Endothelial cell of umbilical vein (primary cell): ENCODE results near the gene CCDC12. TPM values are rescaled to one million over a fixed set of nuclear protein-coding genes. Genes with fewer than 3 reads are reported as not detected.

Source experiments
- BruUV-seq: library from RNA; stranded (reverse); fragments of 400-500 nt; replicated peaks from 2 replicates; lab custom pipeline; 2021; lab: Mats Ljungman, UMichigan
- CTCF ChIA-PET: fragments of 300-600, 350-600 bp; sonication (Branson Sonifier 250); formaldehyde crosslinking; loops from one replicate; lab custom pipeline; 2021; ENCODE audit warnings: antibody characterized with exemption, inconsistent platforms; lab: Charles Lee
- POLR2A ChIA-PET: fragments of 300-600, 350-600 bp; sonication (Branson Sonifier 250); formaldehyde crosslinking; loops from one replicate; lab custom pipeline; 2021; ENCODE audit warnings: antibody characterized with exemption, inconsistent platforms; lab: Charles Lee
- DNase-seq: peaks from one replicate; pipeline ENCODE4 v3.0.0-alpha.2; 2011; ENCODE audit warnings: low read depth, low spot score
- FAIRE-seq: peaks from 2 replicates; lab custom pipeline; 2011; peaks lifted over from hg19 to GRCh38; lab: Jason Lieb, UNC
- H2AFZ ChIP-seq: 2 replicates; pipeline ENCODE4 v1.6.0; 2012; ENCODE audit warnings: low read depth, low read length, control low read depth, inconsistent platforms
- H3K27ac ChIP-seq: 2 replicates; pipeline ENCODE4 v1.5.1; 2011; ENCODE audit warnings: low read depth, mild to moderate bottlenecking, control low read depth, low read length, moderate library complexity; ENCODE audit not compliant: insufficient read depth
- H3K27me3 ChIP-seq, 2 experiments: 2 replicates each; pipeline versions ENCODE4 v1.6.0 to v1.6.1; 2011; ENCODE audit warnings: low read length in 2 of 2, mixed read lengths in 1 of 2; ENCODE audit not compliant: control insufficient read depth in 2 of 2, insufficient read depth in 2 of 2
- H3K36me3 ChIP-seq, 2 experiments: 2 replicates in 1 of 2; 3 replicates in 1 of 2; pipeline ENCODE4 v1.5.1; 2011; ENCODE audit warnings: low read length in 2 of 2, mild to moderate bottlenecking in 1 of 2, moderate library complexity in 1 of 2; ENCODE audit not compliant: control insufficient read depth in 2 of 2, insufficient read depth in 2 of 2; ENCODE audit errors: extremely low read depth in 1 of 2
- H3K4me1 ChIP-seq: 3 replicates; pipeline ENCODE4 v1.5.1; 2011; ENCODE audit warnings: mild to moderate bottlenecking, low read length; ENCODE audit not compliant: control insufficient read depth, insufficient read depth; ENCODE audit errors: extremely low read depth
- H3K4me2 ChIP-seq: 2 replicates; pipeline ENCODE4 v1.6.1; 2011; ENCODE audit warnings: low read length, control low read depth, mixed read lengths; ENCODE audit not compliant: insufficient read depth
- H3K4me3 ChIP-seq, 3 experiments: fragments of 200-600 bp in 1 of 3; sonication (generic), shearing (Covaris generic) in 1 of 3; replicated peaks in 1 of 3; 2 replicates each; pipeline ENCODE4 v1.5.1; 2011 to 2016; ENCODE audit warnings: control low read depth in 3 of 3, low read length in 3 of 3, mild to moderate bottlenecking in 2 of 3, inconsistent platforms in 1 of 3, low read depth in 1 of 3, moderate library complexity in 1 of 3; ENCODE audit not compliant: insufficient read depth in 1 of 3
- H3K79me2 ChIP-seq: 2 replicates; pipeline ENCODE4 v1.6.0; 2012; ENCODE audit warnings: low read length, inconsistent platforms; ENCODE audit not compliant: control insufficient read depth, insufficient read depth
- H3K9ac ChIP-seq: replicated peaks from 2 replicates; pipeline ENCODE3; 2011; ENCODE audit warnings: low read length, control low read depth; ENCODE audit not compliant: insufficient read depth; ENCODE audit errors: extremely low read depth
- H3K9me1 ChIP-seq: replicated peaks from 3 replicates; pipeline ENCODE4 v1.6.0; 2011; ENCODE audit warnings: mild to moderate bottlenecking, low read length; ENCODE audit not compliant: control insufficient read depth, insufficient read depth; ENCODE audit errors: extremely low read depth
- H3K9me3 ChIP-seq: replicated peaks from 2 replicates; pipeline ENCODE4 v1.5.1; 2012; ENCODE audit warnings: low read length, inconsistent platforms; ENCODE audit not compliant: control insufficient read depth, insufficient read depth
- H4K20me1 ChIP-seq: replicated peaks from 2 replicates; pipeline ENCODE3; 2011; ENCODE audit warnings: mild to moderate bottlenecking, low read length; ENCODE audit not compliant: control insufficient read depth, insufficient read depth; ENCODE audit errors: extremely low read depth
- FOS ChIP-seq: IDR thresholded peaks from 2 replicates; pipeline ENCODE4 v1.6.1; 2011; ENCODE audit warnings: mild to moderate bottlenecking, low read length, moderate library complexity, borderline replicate concordance; ENCODE audit not compliant: insufficient read depth
- GATA2 ChIP-seq: IDR thresholded peaks from 2 replicates; pipeline ENCODE4 v1.7.0; 2011; ENCODE audit warnings: low read depth, mild to moderate bottlenecking, moderate library complexity, mixed read lengths, low read length; ENCODE audit not compliant: insufficient read length, insufficient read depth
- JUN ChIP-seq: IDR thresholded peaks from 2 replicates; pipeline ENCODE4 v1.6.1; 2011; ENCODE audit warnings: borderline replicate concordance, low read depth; ENCODE audit not compliant: insufficient read length, insufficient read depth
- MYC ChIP-seq: IDR thresholded peaks from one replicate; pipeline ENCODE4 v1.6.1; 2011; ENCODE audit warnings: mild to moderate bottlenecking, low read depth, low read length
- POLR2AphosphoS5 ChIP-seq: IDR thresholded peaks from 2 replicates; pipeline ENCODE4 v1.6.1; 2012; ENCODE audit warnings: low read depth, mild to moderate bottlenecking, control low read depth, low read length, moderate library complexity; ENCODE audit not compliant: insufficient read depth
- dilution Hi-C: fragments of 300-500 bp; cut with MboI; formaldehyde crosslinking; loops from one replicate; pipeline ENCODE4 v1.15.0; 2019; ENCODE audit warnings: low sequenced_read_pairs; ENCODE audit not compliant: extremely low pct_ligation_motif_present
- intact Hi-C: fragments of 100-400 bp; cut with micrococcal nuclease; formaldehyde crosslinking; loops from one replicate; pipeline ENCODE4 v1.10.0; 2022
- polyA plus RNA-seq, 4 experiments: library from polyadenylated mRNA; depleted of rRNA in 3 of 4; stranded (reverse) in 3 of 4; unstranded in 1 of 4; fragments of >200 nt; gene quantifications; 2 replicates each; pipeline versions ENCODE4 v1.2.1 to v1.2.3, GENCODE V29; 2011 to 2012; ENCODE audit warnings: missing spikeins in 1 of 4
- total RNA-seq: library from RNA; stranded (reverse); gene quantifications from 2 replicates; pipeline ENCODE4 v1.2.3, GENCODE V29; 2021
- TF ChIP-seq, protein P1 (sequence below), 2 donors: IDR thresholded peaks; 1 replicate in 1 of 2; 2 replicates in 1 of 2; pipeline ENCODE4 v1.5.1; 2011; ENCODE audit warnings: low read length in 2 of 2, mild to moderate bottlenecking in 2 of 2, moderate library complexity in 2 of 2, control low read depth in 1 of 2, inconsistent platforms in 1 of 2, low read depth in 1 of 2; ENCODE audit not compliant: insufficient read depth in 1 of 2; ENCODE audit errors: extremely low read depth in 1 of 2

The CCDC12 gene
- total and polyA plus RNA-seq, 2 donors (not counting 3 experiments of a cell fraction or from before 2014, with no cell fraction given), result 35.1 to 50.5 TPM

DNA sequence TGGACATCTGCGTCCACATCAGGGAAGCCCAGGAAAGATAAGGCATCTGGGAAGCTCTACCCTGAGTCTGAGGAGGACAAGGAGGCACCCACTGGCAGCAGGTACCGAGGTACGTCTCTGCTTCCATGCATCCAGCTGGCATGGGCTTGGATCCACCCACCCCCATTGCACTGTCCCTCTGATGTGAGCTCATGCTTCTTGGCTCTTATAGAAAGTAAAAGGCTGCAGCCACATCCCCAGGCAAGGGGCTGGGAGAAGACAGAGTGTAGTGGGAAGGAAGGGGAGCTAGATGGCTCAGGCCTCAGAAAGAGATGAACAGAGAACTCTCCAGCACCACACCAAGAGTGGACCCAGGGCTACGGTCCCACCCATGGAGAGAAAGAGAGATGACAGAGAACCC is 80.8 kb downstream of the CCDC12 start:
- FAIRE-seq, result no peak
- Histone ChIP-seq H3K9me1 (no peaks in the 10 kb centered on the region), H3K4me3 (no peak overlapping the region), H3K9ac (no peak overlapping the region), H3K9me3 (no peaks in the 10 kb centered on the region), H3K4me2 (no peak overlapping the region), H3K27ac (no peak overlapping the region), H3K79me2 (no peaks in the 10 kb centered on the region), H3K27me3 (no peaks in the 10 kb centered on the region), H3K4me1 (peaks cover 6% of the 10 kb centered on the region), H4K20me1 (no peaks in the 10 kb centered on the region), H3K36me3 (no peaks in the 10 kb centered on the region), H2AFZ (no peak overlapping the region)
- ChIA-PET POLR2A (interaction anchor here (0.6 kb wide), 1 partner anchor 77 kb away, joined by 3 read pairs; no protein-coding TSS in a partner anchor), CTCF (interaction anchor here (0.6 to 4.4 kb wide), 15 partner anchors 10 to 232 kb away, joined by 3 to 31 read pairs (median 5); no protein-coding TSS in a partner anchor)
- BruUV-seq, result no TSS peak
- dilution Hi-C loops (no loop called here), intact Hi-C loops (loop anchor here (1.0 to 10.0 kb wide), 3 partner anchors 29 to 411 kb away; no protein-coding TSS in a partner anchor)
- TF ChIP-seq JUN (no peak), FOS (no peak), GATA2 (no peak), POLR2AphosphoS5 (no peak), MYC (no peak)
- TF ChIP-seq, protein P1, sequence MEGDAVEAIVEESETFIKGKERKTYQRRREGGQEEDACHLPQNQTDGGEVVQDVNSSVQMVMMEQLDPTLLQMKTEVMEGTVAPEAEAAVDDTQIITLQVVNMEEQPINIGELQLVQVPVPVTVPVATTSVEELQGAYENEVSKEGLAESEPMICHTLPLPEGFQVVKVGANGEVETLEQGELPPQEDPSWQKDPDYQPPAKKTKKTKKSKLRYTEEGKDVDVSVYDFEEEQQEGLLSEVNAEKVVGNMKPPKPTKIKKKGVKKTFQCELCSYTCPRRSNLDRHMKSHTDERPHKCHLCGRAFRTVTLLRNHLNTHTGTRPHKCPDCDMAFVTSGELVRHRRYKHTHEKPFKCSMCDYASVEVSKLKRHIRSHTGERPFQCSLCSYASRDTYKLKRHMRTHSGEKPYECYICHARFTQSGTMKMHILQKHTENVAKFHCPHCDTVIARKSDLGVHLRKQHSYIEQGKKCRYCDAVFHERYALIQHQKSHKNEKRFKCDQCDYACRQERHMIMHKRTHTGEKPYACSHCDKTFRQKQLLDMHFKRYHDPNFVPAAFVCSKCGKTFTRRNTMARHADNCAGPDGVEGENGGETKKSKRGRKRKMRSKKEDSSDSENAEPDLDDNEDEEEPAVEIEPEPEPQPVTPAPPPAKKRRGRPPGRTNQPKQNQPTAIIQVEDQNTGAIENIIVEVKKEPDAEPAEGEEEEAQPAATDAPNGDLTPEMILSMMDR (IDR thresholded peaks at IDR 0.05; ENCODE audit: extremely low read depth in 1 of 2, insufficient read depth in 1 of 2, low read depth in 1 of 2, low read length in 2 of 2), result no peak
- DNase-seq, result no peak
